ENCODE data around the gene WDFY4.

DNA sequence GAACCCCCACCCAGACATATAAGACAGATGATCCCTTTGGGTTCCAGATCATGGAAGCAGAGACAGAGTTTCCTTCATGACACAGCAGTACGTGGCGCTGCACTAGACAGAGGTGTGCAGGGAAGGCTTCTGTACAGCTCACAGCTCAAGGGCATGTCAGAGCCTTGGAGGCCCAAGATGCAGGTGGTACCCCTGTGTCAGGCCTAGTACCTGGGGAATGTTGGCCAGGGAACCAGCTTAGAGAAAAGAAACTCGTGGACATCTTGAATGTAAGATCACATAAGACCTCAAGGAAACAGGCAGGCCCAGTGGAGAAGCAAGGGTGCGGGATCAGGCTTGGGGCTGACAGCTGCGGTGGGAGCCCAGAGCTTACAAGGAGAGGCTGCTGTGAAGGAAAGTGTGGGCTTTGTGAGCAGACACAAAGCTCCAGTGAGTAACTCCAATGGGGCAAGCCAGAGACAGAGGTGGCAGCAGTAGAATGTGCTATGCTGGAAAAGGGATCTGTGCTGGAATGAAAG lies 91.4 kb downstream of the WDFY4 start:
- TF ChIP-seq, protein P1, sequence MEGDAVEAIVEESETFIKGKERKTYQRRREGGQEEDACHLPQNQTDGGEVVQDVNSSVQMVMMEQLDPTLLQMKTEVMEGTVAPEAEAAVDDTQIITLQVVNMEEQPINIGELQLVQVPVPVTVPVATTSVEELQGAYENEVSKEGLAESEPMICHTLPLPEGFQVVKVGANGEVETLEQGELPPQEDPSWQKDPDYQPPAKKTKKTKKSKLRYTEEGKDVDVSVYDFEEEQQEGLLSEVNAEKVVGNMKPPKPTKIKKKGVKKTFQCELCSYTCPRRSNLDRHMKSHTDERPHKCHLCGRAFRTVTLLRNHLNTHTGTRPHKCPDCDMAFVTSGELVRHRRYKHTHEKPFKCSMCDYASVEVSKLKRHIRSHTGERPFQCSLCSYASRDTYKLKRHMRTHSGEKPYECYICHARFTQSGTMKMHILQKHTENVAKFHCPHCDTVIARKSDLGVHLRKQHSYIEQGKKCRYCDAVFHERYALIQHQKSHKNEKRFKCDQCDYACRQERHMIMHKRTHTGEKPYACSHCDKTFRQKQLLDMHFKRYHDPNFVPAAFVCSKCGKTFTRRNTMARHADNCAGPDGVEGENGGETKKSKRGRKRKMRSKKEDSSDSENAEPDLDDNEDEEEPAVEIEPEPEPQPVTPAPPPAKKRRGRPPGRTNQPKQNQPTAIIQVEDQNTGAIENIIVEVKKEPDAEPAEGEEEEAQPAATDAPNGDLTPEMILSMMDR (IDR thresholded peaks at IDR 0.05), result no peak
- TF ChIP-seq POLR2A (IDR thresholded peaks at IDR 0.05) (no peak), EP300 (IDR thresholded peaks at IDR 0.05) (no peak)
